ENCODE results near the gene ARRDC1.

- no peak for TF ChIP-seq EZH2 (IDR thresholded peaks at IDR 0.05; ENCODE audit: borderline replicate concordance, insufficient read depth, low read length, poor library complexity, severe bottlenecking)
- TF ChIP-seq, protein P1, sequence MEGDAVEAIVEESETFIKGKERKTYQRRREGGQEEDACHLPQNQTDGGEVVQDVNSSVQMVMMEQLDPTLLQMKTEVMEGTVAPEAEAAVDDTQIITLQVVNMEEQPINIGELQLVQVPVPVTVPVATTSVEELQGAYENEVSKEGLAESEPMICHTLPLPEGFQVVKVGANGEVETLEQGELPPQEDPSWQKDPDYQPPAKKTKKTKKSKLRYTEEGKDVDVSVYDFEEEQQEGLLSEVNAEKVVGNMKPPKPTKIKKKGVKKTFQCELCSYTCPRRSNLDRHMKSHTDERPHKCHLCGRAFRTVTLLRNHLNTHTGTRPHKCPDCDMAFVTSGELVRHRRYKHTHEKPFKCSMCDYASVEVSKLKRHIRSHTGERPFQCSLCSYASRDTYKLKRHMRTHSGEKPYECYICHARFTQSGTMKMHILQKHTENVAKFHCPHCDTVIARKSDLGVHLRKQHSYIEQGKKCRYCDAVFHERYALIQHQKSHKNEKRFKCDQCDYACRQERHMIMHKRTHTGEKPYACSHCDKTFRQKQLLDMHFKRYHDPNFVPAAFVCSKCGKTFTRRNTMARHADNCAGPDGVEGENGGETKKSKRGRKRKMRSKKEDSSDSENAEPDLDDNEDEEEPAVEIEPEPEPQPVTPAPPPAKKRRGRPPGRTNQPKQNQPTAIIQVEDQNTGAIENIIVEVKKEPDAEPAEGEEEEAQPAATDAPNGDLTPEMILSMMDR (IDR thresholded peaks at IDR 0.05; ENCODE audit: poor library complexity, severe bottlenecking), result no peak
- TF ChIP-seq POLR2AphosphoS5 (IDR thresholded peaks at IDR 0.05), result no peak
- TF ChIP-seq EP300 (conservative IDR thresholded peaks at IDR 0.05; ENCODE audit: poor library complexity, severe bottlenecking), result no peak
- TF ChIP-seq, protein P2, sequence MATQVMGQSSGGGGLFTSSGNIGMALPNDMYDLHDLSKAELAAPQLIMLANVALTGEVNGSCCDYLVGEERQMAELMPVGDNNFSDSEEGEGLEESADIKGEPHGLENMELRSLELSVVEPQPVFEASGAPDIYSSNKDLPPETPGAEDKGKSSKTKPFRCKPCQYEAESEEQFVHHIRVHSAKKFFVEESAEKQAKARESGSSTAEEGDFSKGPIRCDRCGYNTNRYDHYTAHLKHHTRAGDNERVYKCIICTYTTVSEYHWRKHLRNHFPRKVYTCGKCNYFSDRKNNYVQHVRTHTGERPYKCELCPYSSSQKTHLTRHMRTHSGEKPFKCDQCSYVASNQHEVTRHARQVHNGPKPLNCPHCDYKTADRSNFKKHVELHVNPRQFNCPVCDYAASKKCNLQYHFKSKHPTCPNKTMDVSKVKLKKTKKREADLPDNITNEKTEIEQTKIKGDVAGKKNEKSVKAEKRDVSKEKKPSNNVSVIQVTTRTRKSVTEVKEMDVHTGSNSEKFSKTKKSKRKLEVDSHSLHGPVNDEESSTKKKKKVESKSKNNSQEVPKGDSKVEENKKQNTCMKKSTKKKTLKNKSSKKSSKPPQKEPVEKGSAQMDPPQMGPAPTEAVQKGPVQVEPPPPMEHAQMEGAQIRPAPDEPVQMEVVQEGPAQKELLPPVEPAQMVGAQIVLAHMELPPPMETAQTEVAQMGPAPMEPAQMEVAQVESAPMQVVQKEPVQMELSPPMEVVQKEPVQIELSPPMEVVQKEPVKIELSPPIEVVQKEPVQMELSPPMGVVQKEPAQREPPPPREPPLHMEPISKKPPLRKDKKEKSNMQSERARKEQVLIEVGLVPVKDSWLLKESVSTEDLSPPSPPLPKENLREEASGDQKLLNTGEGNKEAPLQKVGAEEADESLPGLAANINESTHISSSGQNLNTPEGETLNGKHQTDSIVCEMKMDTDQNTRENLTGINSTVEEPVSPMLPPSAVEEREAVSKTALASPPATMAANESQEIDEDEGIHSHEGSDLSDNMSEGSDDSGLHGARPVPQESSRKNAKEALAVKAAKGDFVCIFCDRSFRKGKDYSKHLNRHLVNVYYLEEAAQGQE (IDR thresholded peaks at IDR 0.05; ENCODE audit: borderline replicate concordance), result no peak
These were observed 42.9 kb downstream of the ARRDC1 start for GRCh38 chr9:137648396-137648795.
